GM12801 (cell line): Measurements from ENCODE around the gene RRAGD.

Experiments
- TF ChIP-seq, protein P1 (sequence below): IDR thresholded peaks from one replicate; pipeline ENCODE4 v1.5.1; 2011; ENCODE audit warnings: control low read depth; ENCODE audit not compliant: insufficient read length; ENCODE audit errors: extremely low read depth

Gene RRAGD

DNA sequence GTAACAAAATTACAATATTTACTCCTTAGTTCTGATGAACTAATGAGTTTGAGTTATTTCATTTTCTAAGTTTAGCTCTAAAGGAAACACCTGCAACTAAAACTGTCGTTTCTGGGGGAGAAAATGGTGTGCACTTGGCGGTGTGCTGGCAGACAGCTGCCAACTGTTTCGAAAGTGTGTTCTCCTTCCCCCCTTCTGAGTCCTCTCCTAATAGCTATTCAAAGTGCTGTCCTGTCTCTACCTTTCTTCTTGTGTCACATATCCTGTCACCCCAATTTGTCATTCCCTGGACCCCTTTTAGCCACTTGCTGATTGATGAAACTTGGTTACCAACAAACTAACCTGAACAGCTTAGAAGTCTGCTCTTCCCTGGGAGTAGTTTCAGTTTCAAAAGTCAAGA lies 54.7 kb downstream of the RRAGD start:
- TF ChIP-seq, protein P1, sequence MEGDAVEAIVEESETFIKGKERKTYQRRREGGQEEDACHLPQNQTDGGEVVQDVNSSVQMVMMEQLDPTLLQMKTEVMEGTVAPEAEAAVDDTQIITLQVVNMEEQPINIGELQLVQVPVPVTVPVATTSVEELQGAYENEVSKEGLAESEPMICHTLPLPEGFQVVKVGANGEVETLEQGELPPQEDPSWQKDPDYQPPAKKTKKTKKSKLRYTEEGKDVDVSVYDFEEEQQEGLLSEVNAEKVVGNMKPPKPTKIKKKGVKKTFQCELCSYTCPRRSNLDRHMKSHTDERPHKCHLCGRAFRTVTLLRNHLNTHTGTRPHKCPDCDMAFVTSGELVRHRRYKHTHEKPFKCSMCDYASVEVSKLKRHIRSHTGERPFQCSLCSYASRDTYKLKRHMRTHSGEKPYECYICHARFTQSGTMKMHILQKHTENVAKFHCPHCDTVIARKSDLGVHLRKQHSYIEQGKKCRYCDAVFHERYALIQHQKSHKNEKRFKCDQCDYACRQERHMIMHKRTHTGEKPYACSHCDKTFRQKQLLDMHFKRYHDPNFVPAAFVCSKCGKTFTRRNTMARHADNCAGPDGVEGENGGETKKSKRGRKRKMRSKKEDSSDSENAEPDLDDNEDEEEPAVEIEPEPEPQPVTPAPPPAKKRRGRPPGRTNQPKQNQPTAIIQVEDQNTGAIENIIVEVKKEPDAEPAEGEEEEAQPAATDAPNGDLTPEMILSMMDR: no peak

DNA sequence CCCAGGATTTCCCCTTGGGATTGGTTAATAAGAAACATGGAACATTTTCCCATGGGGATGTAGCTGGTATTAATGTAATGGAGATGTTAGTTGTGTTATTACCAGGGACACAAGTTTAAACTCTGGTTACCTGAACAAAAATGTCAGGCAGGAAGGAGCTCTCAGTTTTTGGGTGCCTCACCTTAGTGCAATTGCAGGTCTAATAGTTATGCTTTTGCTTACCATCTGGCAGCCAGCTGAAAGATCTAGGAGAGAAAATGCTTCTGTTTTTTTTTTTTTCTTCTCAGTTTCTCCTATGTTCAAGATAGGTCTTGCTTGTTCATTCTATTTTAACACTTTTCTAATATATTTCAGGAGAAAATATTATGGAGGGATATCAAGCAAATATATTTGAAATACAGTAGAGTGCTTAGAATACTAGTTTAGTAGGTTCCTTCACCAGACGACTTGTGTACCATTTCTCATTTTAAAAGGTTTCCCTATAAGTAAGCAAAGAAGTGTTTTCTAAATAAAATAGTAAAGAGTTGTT lies 55.4 kb downstream of the RRAGD start:
- TF ChIP-seq, protein P1: no peak

DNA sequence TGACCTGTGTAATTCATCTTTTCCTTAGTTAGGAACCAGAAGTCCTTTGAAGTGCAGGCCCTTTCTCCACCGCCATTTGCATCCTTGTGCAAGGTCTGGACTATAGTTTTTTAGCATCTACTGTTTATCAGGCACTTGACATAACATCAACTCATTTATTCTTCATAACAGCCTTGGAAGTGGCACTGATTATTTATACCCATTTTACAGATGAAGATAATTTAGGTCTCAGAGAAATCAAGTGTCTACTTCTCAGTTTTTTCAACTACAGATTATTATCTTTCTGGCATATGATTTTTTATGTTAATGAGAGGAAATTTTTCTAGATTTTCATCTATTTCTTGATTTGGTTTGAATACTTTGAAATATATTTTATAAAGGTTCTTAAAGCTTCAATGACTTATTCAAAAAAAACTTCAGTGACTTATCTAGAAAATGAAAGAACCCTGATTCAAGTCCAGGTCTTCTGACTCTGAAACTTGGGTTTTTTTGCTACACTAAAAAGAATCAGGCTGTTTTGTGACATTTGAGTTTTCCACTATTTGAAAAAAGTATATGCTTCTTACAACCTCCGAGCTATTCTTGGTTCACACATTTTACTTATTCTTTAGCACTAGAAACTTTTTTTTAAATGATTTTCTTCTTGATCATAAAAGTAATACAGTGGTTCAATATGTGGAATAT lies 56.4 kb downstream of the RRAGD start:
- TF ChIP-seq, protein P1: no peak

DNA sequence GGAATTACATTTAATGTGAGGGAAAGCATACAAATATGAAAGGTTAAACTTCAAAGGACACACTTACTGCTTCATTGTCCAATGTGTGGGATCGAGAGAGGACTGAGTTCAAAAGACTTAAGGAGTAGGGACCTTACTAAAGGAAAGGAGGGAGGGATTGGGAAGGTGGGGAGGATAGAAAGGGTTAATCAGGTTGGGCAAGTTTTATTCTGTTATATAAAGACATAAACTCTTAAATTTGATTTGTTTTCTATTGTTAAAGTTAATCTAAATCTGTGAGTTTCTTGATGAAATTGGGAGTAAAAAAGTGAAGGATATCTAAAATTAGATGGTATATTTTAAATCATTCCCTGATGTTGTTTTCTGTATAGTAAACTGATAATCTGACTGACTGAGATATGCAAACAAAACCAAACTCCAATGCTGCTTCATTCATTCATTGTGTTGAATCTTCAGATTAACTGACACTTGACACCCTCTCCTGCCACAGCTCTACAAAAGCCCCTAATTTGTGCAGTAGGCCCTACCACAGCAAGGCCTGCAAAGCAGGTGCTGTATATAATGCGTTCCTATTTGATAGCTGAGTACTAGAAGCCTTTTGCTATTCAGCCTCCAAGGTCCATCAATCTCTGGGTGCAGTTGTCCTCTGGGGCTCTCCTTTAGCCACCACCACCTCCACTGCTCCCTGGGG lies 58.2 kb downstream of the RRAGD start:
- TF ChIP-seq, protein P1: no peak

DNA sequence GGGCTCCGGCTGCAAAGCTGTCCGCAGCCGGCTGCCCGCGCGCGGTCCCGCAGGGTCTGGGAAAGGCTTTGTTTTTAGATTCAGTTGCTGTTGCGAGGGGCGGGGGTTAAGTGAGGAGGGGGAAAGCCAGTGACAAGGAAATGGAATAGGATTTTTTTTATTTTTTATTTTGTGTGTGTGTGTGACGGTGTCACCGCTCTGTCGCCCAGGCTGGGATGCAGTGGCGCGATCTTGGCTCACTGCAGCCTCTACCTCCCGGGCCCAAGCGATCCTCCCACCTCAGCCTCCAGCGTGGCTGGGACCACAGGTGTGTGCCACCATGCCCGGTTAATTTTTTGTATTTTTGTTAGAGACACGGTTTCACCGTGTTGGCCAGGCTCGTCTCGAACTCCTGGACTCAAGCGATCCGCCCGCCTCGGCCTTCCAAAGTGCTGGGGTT lies 58.9 kb downstream of the RRAGD start:
- TF ChIP-seq, protein P1: no peak

DNA sequence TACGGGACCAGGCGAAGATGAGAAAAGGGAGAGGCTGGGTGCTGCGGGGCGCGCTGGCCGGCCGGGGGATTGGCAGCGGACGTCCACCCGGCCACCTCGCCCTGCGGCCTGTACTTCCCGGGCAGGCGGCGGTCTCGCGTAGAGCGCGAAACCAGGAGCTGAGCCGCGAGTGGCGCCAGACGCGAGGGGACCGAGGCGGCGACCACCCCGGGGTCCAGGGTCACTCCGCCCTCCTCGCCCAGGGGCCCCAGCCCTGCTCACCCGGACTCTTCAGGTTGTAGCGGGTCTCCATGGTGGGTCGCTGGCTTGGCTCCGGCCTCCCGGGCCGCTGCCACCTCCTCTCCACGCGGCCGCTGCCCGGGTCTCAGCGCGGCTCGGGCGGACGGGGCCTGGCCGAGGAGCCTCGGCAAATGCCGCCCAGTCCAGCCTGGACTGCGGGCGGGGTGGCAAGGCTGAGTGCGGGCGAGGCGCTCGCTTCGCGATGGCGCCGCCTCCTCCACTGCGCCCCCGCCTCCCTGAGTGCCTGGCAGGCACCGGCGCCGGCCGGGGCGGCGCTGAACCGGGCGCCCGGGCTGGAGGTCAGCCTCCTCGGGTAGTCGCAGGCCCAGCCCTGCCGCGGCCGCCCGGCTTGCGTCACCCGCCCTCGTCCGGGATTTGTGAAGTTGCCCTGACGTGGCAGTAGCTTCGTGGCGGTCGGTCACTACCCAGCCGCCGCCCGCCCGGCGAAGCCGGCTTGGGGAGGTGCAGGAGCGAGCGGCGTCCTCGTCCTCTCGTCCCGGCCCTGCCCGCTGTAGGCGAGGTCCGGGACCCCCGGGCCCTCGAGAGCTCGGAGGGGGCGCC lies 59.6 kb downstream of the RRAGD start, which contains the start of gene UBE2J1:
TSS of gene UBE2J1 (minus strand) at position 445 of the 840 bp plus-strand sequence. CDS start at position 292, 153 bp downstream.
- TF ChIP-seq, protein P1: no peak
